Stromal cell of bone marrow (primary cell): ENCODE measurements around the gene GTF2A1L.
A peak's percentile ranks its signal among the peaks of the same experiment; 100 is the strongest.
"Not testable (repeated sequence)": the region's sequence is repeated elsewhere in the genome, so short reads cannot be mapped to it uniquely, and the experiment has no call there.

ENCODE experiments used
- DNase-seq: peaks from one replicate; pipeline ENCODE4 v3.0.0-alpha.2; 2012; ENCODE audit warnings: low read depth

Gene GTF2A1L, protein sequence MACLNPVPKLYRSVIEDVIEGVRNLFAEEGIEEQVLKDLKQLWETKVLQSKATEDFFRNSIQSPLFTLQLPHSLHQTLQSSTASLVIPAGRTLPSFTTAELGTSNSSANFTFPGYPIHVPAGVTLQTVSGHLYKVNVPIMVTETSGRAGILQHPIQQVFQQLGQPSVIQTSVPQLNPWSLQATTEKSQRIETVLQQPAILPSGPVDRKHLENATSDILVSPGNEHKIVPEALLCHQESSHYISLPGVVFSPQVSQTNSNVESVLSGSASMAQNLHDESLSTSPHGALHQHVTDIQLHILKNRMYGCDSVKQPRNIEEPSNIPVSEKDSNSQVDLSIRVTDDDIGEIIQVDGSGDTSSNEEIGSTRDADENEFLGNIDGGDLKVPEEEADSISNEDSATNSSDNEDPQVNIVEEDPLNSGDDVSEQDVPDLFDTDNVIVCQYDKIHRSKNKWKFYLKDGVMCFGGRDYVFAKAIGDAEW

DNA sequence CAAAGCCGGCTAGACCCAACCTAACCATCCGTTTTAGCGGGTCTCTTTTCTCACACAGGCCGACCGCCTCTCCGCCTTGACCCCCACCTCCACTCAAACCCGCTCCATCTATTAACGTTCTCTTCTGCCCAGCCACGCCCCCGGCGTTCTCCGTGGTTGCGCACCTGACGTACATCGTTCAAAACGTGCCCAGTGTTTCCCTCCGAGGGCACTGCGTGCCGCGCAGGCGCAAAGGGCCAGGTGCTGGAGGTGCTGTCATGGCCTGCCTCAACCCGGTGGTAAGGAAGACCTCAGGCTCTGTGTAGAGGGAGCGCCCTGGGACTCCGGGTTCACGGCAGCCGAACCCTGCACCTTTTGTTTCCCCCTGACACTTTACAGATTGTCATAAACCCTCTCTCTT lies at the start of gene GTF2A1L:
Gene GTF2A1L (plus strand): TSS at position 239 of the 400 bp plus-strand sequence. CDS start 19 bp downstream, at position 258.
- no peak for DNase-seq

GRCh38 chr2:48568547-48568946 lies 49.1 kb upstream of the GTF2A1L start:
- no peak for DNase-seq

GRCh38 chr2:48569433-48569832 lies 48.2 kb upstream of the GTF2A1L start:
- DNase-seq: no peak

GRCh38 chr2:48572816-48573215 lies 44.8 kb upstream of the GTF2A1L start:
- no peak for DNase-seq

- DNase-seq: no peak
Measured at GRCh38 chr2:48574353-48575287, 43.0 kb upstream of the GTF2A1L start.

GRCh38 chr2:48578313-48578712 lies 39.3 kb upstream of the GTF2A1L start:
- DNase-seq: no peak

DNA sequence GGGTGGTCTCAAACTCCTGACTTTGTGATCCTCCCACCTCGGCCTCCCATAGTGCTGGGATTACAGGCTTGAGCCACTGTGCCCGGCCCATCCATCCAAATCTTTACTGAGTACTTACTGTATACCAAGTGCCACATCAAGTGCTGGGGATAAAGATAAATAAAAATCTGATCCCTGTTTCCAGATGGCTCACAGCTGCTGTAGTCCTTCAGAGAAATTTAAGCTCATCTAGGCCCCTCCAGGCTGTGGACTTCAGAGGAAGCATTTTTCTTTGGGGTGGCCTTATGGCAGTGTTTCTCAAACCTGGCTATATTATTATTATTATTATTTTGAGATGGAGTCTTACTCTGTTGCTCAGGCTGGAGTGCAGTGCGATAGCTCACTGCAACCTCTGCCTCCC lies 33.7 kb upstream of the GTF2A1L start:
- DNase-seq: no peak

GRCh38 chr2:48584551-48584950 lies 33.1 kb upstream of the GTF2A1L start:
- no peak for DNase-seq

- DNase-seq: no peak
Measured at GRCh38 chr2:48586433-48586832, 31.2 kb upstream of the GTF2A1L start.

- DNase-seq: no peak
Measured at GRCh38 chr2:48587560-48587959, 30.1 kb upstream of the GTF2A1L start.

- no peak for DNase-seq
Measured at GRCh38 chr2:48587961-48588360, 29.7 kb upstream of the GTF2A1L start.

DNA sequence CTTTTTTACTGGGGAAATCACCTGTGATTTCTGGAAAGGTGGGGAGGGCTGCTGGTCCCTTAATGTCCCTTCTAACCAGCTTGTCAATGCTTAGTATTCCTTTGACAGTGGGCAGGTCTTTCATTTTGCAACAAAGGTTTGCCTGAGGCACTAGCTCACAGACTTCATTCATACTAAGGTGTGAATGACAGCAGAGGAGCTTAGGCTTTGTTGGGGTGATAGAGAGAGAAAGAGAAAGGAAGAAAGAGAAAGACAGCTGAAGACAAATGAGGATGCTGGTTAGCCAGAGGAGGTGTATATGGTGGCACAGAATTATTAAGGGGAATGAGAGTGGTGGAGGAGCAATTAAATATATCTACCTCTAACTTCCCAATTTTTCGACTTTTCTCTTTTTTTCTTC lies 28.9 kb upstream of the GTF2A1L start:
- no peak for DNase-seq

DNA sequence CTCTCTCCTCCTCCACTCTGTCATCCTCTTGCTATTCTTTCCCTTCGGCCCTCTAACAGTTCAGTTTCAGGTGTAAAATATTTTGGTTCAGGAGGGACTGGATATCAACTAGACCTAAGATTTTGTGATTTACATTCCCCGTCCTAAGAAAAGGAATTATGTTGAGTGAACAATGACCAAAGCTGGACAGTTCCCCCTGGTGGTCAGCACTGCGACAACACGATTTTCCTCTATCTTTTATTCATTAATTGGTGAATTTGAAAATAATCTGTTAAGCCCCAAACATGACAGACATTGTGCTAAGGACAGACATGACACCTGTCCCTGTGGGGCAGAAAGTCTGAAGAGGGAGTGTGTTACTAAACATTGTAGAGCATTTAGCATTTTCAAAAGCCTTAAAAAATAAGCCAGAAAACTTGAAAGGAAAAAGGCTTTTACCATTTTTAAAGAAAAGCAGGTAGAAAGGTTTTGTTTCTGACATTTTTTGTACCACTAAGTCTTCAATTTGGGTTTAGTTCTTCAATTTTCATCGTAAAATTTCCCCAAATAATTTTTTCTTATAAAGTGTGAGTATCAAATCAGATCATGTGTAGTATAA lies 28.4 kb upstream of the GTF2A1L start:
- peak; percentile 18 for DNase-seq

DNA sequence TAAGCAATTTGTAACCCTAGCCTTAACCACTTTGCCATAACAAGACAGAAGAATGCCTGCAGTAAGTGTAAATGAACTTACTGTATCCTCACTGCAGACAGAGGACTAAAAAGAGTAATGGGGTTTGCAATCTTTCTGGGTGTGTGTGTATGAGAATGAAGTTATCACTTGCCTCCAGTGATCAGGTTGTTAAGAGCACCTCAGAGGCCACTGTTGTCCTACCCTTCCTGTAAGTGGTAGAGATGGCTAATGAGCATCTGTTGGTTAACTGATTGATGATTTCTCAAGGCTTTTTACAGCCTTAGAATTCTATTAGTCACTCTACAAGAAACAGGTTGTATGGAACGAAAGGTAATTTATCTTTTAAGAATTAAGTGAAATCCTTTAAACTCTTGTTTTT lies 27.6 kb upstream of the GTF2A1L start:
- DNase-seq: no peak

DNA sequence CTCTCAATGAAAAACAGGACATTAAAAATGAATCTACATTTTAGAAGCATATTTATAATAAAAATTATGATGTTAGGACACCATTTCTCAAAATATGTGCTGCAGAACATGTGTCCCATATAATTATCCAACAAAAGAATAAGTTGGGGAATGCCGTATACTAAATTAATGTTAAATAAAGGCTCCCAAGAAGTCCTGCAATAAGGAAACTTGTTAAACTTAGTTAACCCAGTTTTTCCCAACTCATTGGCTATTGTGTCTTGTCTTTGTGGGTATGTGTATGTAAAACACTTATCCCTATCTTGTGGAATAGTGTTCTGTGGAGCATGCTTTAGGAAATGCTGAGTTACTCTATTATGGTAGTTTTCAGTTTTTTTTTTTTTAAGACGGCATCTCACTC lies 25.6 kb upstream of the GTF2A1L start:
- no peak for DNase-seq

DNA sequence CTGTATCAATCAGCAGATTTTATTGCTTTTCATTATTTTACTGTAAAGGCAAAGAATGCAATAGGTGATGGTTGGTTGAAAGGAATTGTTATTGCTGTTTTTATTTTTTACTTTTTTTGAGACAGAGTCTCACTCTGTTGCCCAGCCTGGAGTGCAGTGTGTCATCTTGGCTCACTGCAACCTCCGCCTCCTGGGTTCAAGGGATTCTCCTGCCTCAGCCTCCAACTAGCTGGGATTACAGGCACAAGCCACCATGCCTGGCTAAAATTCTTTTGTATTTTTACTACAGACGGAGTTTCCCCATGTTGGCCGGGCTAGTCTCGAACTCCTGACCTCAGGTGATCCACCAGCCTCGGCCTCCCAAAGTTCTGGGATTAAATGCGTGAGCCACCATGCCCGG lies 20.9 kb upstream of the GTF2A1L start:
- not testable (repeated sequence) for DNase-seq

DNA sequence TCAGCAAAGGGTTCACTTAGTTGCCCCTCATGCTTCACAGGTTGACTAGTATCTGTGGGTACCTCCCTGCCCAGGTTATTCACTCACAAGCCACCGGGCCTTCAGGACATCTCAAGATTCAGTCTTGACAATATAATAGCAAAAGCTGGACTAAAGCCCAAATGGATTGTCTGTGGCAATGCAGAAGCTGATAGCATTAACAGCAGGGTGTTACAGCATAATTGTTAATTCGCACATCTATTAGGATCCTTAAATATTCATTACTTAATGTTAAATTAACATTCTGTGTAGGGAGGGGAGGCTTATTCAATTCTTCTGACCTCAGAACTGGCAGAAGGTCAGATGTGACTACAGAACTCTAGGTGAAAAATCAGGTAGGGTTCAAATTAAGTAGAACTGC lies 20.2 kb upstream of the GTF2A1L start:
- DNase-seq: no peak

DNA sequence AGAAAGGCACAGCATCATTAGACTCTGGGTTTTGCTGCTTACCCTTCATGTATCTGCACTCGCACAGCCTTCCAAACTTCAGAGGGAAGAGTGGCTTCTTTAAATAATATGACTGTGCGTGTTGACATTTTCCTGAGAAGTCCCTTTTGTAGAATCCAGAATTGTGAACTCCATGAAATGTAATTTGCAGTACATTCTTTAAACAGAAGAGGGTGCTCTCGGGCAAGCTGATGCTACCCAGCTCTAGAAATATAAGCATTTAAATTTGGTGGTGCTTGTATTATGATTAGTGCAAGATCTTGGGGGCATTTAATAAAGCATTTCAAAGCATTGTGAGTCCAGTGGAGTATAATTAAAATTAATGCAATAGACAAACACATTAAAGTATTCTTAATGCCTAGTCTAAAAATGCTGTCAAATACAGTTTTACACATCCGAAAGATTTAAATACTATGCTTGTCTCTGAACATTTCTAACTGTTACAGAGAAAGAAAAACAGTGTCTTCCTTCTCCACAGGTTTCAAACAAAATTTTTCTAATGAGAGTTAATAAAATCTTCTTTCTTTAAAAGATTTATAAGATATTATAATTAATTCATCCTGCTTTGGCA lies 17.3 kb upstream of the GTF2A1L start:
- peak; percentile 27 for DNase-seq

- DNase-seq: peak; percentile 56
Measured at GRCh38 chr2:48600917-48601316, 16.7 kb upstream of the GTF2A1L start.

- no peak for DNase-seq
Measured at GRCh38 chr2:48601349-48601748, 16.3 kb upstream of the GTF2A1L start.

- DNase-seq: no peak
Measured at GRCh38 chr2:48605482-48606175, 12.0 kb upstream of the GTF2A1L start.
